GM10266 (cell line): ENCODE data around the gene COLEC12.

Experiments
- DNase-seq: peaks from one replicate; pipeline ENCODE4 v3.0.0; 2012; ENCODE audit errors: extremely low spot score
- TF ChIP-seq, protein P1 (sequence below): IDR thresholded peaks from 2 replicates; pipeline ENCODE4 v1.5.1; 2012; ENCODE audit warnings: mild to moderate bottlenecking, low read depth; ENCODE audit not compliant: control insufficient read depth, insufficient read depth; ENCODE audit errors: missing control alignments

The COLEC12 gene

DNA sequence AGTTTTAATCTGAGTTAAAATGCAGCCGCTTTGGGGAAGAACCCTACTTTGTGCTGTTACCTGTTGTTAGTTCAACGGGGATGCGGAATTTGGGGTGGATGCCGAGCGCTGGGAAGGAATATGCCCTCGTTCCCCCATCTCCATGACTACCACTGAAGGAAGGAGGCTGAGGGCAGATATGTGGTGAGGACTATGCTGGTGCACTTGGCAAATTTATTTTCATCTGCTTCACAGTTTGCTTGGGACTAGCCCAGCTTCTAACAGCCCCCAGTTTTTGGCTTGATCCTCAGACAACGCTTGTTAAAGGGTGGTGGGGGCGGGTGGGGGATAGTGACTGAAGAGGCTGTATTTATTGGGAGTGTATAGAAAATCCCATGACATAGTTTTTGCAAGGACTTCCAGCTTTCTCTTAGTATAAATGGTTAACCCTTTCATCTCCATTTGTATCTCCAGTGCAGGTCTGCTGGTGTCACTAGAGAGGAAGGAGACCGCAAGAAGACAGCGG is 100.8 kb downstream of the COLEC12 start:
- no peak for DNase-seq
- TF ChIP-seq, protein P1, sequence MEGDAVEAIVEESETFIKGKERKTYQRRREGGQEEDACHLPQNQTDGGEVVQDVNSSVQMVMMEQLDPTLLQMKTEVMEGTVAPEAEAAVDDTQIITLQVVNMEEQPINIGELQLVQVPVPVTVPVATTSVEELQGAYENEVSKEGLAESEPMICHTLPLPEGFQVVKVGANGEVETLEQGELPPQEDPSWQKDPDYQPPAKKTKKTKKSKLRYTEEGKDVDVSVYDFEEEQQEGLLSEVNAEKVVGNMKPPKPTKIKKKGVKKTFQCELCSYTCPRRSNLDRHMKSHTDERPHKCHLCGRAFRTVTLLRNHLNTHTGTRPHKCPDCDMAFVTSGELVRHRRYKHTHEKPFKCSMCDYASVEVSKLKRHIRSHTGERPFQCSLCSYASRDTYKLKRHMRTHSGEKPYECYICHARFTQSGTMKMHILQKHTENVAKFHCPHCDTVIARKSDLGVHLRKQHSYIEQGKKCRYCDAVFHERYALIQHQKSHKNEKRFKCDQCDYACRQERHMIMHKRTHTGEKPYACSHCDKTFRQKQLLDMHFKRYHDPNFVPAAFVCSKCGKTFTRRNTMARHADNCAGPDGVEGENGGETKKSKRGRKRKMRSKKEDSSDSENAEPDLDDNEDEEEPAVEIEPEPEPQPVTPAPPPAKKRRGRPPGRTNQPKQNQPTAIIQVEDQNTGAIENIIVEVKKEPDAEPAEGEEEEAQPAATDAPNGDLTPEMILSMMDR, result no peak

DNA sequence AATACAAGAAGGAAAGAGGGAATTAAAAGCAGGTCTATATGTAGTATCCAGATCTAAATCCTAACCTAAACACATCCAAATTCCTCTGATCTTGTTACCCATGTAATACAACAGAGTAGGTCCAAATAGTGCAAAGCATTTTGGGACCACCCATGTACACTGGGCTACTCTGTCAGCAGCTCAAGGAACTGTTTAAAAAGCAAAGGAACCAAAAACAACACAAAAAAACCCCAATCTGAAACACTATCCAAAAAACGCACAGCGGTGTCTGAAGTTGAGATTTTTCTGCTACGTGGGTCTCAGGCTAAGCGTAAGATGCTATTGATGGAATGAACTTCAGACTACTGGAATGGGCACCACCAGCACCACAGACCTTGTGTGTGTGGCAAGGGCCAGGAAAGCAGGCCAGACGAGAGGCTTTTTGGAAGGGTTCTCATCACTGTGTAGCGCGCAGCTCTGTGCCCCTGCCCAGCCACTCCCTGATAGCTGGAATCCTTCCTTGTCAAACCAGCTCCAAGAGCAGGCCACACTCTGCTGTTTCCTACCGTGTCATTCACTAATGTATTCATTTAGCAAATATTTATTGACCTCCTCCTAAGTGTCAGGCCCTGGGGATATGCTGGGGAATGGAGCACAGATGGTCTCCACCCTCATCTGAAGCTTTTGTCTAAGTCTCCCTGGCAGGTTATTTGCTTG is 101.4 kb downstream of the COLEC12 start:
- TF ChIP-seq, protein P1, result no peak
- no peak for DNase-seq

DNA sequence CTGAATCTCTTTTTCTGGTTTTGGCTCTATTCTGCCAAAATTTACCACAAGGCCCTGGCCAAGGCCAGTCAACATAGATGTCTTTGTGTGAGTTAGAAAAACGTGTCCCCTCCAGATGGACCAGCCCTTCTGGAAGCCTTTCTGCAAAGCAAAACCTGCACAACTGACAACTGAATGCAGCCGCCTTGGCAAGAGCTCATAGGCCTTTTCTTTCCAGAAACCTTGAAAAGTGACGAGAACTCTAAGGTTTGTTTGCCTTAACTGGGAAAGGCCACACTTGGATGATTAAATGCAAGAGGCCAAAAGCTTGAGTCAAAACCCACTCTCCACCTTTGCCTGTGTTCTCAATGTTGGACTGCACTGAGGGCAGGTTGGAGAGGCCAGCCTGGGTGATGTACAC is 103.9 kb downstream of the COLEC12 start:
- TF ChIP-seq, protein P1, result no peak
- DNase-seq, result no peak

DNA sequence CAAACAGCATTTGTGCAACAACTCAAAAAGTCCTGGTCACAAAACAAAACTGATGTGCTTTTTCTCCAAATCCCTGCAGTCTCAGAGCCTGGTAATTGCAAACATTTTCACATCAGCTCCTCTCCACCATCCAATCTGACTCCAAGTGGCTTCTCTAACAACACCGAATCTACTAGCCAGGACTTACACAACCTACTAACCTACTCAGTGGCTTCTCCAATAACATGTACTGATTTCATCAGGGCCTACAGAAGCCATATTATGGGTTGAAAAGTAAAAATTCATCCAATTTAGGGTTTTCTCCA is 104.3 kb downstream of the COLEC12 start:
- DNase-seq, result no peak
- TF ChIP-seq, protein P1, result no peak

DNA sequence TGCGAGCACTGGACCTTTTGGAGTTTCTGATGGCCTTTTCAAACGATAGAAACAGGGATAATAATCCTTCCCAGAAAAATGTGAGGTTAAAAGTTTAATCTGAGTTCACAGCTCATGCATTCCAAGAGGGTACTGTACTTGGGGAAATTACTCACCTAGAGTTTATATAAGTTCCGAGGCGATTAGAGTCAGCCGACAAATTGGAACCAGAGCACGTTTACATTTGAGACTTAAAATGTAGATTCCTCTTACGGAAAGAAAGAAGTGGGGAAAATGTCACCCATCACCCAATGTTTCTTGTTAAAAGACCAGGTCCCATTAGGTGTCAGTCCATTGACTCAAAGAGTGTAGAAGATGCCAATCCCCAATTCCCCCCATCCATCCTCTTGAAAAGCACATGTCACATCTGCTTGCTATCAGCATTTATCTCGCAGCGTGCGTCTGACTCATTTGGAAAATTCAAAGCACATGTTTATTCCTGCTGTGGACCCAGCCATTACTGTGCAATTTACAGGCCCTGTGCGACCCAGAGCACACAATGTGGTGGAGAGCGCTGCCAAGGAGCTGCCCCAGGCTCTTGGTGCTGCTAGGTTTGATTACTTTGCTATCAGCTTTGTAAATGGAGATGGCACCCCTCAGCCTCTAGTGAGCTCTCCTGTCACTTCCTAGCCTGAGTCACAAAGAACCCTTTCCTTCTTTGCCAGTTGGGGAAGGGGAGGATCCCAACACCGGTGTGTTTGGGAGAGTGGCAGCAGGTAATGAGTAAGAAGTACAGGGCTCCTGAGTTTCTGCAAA is 104.8 kb downstream of the COLEC12 start:
- TF ChIP-seq, protein P1, result no peak
- DNase-seq, result no peak

DNA sequence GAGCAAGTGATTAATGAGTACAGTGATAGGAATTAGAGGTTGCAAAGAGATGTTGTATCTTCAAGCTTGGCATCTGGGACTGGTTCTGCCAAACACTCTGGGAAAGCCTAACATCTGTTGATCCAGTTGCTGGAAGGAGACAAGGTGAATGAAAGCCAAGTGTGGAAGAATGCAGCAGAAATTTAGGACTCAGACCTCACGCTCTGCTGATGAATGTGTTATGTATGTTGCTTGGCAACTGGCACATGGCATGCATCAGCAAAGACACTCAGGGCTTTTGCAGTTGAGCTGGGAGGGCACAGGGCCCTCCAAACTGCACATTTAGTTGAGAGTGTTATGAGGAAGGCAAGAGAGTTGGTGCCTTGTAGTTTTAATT is 105.5 kb downstream of the COLEC12 start:
- TF ChIP-seq, protein P1, result no peak
- DNase-seq, result no peak
